GM18870 (cell line): Measurements from ENCODE around the gene F12.
"Not testable (repeated sequence)": the region's sequence is repeated elsewhere in the genome, so short reads cannot be mapped to it uniquely, and the experiment has no call there.

Experiments used
- ATAC-seq: cut with Tn5 transposase; IDR thresholded peaks from one replicate; pipeline ENCODE4 v1.9.1; 2021; ENCODE audit warnings: moderate library complexity; ENCODE audit not compliant: unreplicated experiment

Gene F12

DNA sequence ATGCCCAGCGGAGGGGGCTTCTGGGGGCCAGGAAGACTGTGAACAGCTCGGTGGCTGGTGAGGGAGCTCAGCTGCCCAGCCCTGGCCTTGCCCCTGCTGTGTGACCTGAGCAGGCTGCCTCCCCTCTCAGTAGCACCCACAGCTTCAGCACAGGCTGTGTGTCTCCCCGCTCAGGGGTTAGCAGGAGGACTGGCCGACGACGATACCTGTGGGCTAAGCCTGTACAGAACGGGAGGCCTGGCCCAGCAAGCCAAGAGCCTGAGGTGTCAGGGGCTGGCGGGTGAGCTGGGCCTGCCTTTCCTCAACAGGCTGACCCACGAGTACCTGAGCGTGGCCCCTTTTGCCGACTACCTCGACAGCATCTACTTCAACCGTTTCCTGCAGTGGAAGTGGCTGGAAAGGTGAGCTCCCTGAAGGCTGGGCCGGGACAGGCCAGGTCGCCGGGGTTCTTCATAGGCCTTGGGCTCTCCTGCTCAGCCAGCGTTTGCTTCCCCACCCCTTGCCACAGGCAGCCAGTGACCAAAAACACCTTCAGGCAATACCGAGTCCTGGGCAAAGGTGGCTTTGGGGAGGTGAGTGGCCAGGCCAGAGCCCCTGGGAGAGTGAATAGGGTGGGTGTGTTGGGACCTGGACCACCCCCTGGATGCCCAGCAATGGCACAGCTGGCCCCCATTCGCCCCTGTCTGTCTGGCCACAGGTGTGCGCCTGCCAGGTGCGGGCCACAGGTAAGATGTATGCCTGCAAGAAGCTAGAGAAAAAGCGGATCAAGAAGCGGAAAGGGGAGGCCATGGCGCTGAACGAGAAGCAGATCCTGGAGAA, 23.7 kb upstream of the F12 start:
- no peak for ATAC-seq

DNA sequence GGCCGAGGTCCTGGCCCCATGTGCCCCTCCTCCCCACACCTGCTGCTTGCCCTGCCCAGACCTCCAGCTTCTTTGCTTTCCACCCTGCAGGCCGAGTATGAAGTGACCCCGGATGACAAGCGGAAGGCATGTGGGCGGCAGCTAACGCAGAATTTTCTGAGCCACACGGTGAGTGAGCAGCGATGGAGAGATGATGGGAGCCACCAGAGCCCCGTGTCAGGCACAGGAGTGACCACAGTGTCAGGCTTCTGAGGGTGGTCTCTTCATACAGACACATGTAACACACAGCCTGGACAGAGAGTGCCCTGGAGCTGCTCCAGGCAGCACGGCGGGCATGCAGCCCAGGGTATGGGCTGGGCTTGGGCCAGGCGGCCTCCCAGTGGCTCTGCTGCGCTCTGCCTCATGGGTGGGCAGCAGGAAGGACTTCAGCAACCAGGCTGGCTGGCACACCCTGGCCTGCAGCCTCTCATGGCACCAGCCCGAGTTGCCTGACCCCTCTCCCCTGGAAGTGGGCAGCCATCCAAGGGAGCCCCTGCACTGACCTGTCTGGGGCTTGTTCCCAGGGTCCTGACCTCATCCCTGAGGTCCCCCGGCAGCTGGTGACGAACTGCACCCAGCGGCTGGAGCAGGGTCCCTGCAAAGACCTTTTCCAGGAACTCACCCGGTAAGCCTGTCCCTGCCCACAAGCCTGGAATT, 22.9 kb upstream of the F12 start:
- no peak for ATAC-seq

DNA sequence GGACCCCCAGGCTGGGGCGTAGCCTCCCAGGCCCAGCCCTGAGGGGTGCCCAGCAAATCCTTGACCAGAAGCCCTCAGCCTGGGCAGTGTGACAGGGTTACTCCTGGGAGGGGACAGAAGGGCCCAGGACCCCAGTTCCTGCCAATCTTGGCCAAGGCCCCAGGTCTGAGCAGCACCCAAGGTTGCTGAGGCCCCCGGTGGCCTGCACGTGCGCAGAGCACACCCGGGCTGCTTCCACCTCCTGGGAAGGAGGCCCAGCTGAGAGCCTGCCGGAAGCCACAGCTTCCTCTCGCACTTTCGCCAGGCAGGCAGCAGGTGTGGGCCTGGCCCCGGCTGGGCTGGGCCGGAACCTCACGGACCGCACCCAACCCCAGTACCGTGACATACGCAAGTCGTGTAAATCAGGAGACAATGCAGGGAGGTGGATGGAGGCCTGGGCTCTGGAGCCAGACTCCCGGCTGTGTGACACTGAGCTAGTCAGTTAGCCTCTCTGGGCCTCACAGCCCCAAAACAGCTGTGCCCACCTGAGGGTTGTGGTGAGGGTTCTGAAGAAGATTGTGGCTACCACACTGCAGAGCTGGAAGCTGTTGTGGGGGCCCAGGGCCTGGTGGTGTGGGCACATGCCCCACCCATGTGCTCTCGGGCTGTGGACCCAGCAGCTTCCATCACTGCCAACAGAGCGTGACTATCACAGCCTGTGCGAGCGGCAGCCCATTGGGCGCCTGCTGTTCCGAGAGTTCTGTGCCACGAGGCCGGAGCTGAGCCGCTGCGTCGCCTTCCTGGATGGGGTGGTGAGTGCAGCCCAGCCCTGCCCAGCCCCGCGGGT, 22.2 kb upstream of the F12 start:
- peak; percentile 38 for ATAC-seq

DNA sequence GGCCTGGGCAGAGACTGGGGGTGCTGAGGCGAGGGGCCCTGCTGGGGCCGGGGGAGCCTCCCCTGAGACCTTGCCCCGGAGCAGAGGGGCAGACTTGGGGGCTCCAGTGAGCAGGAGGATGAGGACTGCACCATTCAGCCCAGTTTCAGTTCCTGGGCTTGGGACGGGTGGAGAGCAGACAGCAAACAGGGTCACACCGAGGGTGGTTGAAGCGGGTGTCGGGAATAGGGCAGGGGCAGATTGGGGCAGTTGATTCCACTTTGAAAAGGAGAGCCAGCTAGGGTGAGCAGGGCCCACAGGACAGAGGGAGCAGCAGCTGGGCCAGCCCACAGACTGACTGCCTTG, 21.6 kb upstream of the F12 start:
- no peak for ATAC-seq

DNA sequence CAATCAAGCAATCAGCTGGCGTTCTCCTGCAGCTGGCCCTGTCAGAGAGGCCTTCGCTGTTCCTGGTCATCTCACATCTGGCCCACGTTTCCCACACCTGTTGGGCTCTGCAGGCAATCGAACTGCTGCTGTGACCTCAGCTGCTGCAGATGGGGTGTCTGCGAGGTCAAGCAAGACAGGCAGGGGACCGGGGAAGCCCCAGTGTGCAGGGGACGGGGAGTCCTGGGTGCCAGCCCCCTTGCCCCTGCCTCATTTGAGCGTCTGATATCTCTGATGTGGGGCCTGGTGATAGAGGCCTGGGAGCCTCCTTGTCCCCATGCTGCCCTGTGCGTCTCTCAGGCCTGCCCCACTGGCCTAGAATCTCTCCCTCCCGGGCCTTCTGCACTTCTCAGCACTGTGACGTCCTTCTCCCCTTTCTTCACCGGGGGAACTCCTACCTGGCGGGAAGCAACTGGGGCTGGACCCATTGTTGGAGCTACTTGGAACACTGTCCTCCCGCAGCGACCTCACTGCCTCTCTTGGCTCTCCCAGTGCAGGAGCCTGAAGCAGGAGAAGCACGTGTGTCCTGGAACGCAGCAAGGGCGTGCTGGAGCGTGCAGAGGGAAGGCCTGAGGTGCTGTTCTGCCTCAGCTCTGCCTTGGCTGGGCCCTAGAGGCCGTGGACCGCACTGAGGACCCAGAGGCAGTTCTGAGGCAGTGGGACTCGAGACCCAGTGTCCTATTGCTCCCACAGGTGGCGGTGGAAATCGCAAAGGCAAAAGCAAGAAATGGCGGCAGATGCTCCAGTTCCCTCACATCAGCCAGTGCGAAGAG, 21.0 kb upstream of the F12 start:
- no peak for ATAC-seq

DNA sequence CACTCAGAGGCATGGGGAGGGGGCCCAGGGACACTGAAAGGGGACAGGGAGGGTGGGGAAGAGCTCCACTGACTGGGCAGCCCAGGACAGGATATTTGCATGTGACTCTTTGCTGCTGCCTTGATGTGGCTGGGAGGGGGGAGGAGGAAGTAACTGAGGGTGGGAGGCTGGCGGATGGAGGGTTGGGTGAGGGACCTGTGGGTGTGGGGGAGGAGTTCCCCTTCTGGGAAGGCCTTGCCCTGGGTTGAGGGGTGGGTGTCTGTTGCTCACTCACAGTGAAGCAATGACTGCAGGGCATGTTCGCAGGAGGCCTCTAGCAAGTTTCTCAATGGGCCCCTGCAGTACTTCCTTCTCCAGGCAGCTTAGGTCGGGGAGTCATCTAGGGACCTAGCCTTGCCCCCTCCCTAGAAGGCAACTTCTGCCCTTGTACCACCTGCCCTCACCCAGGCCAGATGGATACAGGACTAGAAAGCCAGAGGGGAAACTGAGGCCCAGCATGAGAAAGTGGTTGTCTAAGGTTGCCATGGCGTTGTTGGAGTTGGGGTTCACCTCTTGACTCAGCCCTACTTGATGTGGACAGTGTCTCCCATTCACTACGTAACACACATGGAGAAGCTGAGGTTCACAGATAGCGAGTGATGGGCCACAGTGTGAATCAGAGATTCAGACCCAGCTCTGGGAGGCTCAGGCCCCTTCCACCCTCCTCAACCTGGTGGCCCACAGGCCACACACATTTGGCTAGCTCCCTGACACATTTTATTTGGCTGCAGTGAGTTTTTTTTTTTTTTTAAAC, 20.1 kb upstream of the F12 start:
- ATAC-seq, result no peak

DNA sequence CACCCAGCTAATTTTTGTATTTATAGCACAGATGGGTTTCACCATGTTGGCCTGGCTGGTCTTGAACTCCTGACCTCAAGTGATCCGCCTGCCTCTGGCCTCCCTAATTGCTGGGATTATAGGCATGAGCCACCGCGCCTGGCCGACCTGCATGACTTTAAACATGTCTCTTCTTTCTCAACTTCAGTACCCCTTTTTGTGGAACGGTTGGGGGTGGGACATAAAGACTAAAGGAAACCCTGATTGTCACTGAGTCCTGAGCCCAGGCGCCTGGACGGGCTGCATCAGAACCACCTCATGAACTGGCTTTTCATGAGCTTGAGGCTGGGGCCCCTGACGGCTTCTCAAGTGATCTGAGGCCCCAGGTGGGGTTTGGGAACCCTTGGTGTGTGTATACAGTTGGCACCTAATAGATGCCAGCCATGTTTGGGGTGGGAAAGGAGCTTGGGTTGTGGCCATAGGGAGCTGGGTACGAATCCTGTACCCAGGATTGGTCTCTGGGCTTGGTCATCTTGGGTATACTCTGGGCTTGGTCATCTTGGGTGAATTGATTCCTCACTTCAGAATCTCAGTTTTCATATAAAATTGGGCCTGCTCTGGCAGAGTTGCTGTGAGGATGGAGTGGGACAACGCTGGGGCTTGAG, 19.3 kb upstream of the F12 start:
- no peak for ATAC-seq

DNA sequence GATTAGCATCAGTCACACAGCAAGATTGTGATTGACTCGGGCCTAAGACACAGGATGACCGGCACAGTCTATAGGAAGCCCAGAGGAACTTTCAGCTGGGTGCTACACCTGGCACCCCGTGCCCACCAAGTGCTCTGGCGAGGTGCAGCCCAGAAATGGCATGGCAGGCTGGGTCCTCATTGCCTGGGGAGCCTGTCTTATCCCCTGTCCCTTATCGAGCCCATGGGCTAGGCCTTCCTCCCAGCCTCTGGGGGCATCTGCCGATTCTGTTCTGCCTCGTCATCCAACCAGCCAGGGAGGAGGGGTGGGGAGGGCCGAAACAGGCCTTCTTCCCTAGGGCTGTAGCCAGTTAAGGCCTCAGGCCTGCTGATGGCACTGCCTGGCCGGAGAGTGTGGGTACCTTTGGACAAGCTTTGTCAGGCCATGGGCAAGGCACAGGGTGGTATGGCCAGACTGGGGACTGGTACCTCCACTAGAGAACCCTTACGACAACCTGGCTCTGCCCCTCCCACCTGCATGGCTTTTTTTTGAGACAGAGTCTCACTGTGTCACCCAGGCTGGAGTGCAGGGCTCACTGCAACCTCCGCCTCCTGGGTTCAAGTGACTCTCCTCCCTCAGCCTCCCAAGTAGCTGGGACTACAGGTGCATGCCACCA, 18.7 kb upstream of the F12 start:
- no peak for ATAC-seq

DNA sequence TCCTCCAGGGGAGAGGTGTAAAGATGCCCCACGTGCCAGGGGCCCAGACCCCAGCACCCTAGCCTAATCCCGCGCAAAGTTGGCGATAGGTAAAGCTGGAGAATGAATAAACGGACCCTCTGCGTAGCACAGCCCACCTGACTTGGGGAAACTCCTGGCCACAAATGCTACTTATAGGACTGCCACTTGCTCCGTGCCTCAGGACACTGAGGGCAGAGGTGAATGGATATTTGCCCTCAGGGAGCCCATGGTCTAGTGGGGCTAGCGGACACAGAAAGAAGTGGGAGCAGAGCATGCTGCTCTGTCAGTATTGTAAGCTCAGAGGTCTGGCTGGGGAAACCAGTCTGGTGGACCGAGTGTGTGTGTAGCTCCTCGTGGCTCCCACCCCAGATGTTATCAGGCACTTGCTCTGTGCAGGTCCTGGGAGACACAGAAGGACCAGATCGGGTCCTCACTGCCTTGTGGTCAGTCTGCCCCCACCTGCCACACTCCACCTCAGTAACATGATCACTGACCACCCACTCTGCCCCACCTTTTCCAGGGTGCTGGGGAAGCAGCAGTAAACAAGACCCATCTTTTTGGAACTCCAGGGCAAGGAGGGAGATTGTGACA, 18.0 kb upstream of the F12 start:
- no peak for ATAC-seq

DNA sequence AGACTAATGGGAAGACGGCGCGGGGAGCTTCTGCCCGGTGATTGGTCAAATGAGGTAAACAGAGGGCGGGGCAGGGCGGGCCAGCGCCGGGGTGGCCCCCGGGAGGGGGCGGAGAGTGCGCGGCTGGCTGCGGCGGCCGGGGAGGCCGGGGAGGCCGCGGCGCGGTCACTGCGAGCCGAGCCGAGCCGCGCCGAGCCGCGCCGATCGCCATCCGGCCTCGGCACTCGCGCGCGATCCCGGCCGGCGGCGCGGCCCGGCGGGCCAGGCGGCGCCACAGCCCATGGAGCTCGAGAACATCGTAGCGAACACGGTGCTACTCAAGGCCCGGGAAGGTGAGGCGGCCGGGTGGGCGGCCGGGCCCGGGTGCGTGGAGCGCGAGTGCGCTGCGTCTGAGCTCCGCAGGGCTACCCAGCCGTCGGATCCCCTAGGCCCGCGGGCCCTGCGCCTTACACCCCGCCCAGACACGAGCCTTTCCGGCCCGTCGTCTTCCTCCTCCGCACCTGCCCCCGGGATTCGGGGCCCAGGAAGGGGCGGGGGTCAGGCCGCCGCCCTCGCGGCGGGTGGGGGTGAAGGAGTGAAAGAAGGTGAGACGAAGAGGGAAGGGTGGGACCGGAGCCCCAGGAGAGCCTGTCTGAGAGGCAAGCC, 17.3 kb upstream of the F12 start, which contains the start of gene GRK6:
GRK6 (plus strand) TSS at position 111 of the 645 bp plus-strand sequence; CDS start at position 281, 170 bp downstream.
- ATAC-seq, result no peak

DNA sequence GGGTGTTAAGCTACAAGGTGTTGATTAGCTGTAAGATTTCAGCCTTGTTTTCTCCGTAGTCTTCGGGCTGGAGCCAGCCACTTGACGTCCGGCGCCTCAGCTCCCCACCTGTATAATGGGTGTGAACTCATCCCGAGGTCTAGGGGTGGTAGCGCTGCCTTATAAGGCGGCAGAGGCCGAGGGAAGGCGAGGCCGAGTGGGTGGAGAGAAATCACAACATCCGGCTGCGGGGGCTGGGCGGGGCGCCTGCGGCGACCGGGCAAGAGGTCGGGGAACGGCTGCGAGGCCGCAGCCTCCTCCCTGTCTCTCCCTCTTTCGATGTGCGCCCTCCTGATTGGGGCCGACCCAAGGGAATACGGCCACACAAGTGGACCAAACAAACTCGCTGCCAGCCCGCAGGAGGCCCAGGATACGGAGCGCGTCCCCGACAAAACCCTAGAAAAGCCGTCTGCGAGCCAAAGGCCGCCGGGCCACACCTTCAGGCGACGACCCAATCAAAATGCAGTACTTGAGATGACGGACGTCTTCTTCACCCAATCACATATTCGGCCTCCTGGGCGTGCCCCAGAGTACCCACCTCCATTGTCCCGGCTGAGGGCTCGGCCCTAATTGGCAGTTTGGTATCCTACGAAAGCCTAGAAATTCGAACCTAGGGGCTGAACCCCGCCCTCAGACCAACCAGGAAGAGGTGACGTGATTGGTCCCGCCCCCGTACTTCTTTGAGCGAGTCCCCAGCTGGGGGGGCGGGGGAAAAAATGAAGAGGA, 16.6 kb upstream of the F12 start:
- ATAC-seq, result peak; percentile 86

DNA sequence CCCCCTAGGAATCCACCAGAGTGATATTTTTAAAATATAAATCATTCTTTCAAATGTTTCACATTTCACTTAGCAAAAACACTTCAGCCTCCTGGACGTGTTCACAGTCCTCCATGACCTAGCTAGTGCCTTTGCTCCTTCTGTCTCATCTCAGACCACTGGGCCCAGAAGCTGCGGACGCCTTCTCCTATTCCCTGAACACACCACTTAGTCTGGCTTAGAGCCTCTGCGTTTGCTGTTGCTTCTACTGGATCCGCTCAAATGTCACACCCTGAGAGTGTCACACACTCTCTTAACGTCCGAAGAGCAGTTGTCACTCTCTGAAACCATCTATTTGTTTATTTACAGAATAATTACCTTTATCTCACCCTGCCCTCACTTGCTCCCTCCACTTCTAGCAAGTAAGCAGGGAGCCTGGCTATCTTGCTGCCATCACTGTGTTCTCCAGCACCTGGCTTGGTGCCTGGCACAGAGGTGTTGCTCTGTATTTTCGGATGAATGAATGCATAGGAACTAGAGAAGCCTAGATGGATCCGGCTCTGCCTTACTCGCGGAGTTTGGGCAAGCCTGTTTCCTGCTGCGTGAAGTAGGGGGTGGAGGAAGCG, 15.9 kb upstream of the F12 start:
- no peak for ATAC-seq

DNA sequence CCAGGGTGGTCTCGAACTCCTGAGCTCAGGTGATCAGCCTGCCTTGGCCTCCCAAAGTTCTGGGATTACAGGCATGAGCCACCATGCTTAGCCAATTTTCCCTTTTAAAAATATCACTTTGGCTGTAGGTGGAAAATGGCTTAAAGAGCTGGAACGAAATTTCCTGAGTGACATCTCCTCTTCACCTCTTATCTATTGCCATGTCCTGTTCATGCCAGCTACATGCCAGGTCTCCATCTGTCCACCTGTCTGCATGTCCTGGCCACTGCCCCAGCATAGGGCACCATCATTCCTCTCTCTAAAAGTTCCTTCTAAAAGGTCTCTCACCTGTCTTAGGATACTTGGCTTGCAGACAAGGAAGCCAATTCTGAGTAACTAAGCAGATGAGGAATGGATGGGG, 14.3 kb upstream of the F12 start:
- no peak for ATAC-seq

DNA sequence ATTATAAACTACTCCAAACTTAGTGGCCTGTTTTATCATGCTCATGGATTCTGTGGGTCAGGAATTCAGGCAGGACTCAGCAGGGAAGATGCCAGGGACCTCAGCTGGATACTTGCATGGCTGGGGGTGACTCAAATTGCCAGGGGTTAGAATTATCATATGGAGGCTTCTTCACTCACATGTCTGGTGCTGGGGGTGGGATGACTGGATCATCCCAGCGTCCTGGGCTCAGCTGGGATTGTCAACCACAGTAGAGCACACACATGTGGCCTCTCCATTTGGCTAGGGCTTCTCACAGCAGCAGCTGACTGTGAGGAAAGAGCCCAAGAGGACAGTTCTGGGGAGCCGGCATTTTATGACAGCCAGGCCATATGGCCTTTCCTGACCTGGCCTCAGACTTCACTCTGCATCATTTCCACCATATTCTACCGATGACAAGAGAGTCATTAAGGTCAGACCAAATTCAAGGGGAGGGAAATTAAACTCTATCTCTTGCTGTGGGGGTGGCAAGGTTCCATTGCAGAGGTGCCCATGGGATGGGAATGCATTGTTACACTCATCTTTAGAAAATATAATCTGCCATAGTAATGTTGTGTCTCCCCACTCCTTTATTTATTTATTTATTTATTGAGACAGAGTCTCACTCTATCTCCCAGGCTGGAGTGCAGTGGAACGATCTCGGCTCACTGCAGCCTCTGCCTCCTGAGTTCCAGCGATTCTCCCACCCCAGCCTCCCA, 11.9 kb upstream of the F12 start:
- no peak for ATAC-seq

DNA sequence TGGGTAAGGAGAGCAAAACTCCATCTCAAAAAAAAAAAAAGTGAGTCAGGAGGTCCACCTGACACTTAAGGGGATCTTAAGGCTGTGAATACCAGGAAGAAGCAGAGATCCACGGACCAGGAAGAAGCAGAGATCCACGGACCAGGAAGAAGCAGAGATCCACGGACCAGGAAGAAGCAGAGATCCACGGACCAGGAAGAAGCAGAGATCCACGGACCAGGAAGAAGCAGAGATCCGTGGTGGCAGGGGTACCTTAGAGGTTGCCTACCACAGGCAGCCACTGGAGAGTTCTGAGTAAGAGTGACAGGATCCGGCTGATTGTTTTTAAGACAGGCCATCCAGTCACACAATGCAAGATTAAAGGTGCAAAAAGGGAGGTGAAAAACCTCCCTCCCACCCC, 11.1 kb upstream of the F12 start:
- ATAC-seq, result not testable (repeated sequence)

DNA sequence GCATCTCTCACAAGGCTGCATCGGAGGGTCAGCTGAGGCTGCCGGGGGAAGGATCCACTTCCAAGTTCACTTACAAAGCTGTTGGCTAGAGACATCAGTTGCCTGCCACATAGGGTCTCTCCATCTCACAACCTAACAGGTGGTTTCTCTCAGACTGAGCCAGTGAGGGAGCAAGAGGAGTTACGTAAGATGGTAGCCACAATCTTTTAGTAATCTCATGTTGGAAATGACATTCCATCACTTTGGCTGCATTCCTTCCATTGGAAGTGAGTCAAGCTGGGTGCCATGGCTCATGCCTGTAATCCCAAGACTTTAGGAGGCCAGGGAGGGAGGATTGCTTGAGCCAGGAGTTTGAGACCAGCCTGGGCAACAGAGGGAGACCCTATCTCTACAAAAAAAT, 9.7 kb upstream of the F12 start:
- no peak for ATAC-seq
